Stimulated activated memory B cell treated with anti-CD40 and anti-IgM and Interleukin-4, amounts not matched to agents 10 μg/mL and 1 μg/mL and 100 μg/mL, for 72 hours (primary cell): ENCODE measurements around the gene IGSF22.
"Not testable (repeated sequence)": the region's sequence is repeated elsewhere in the genome, so short reads cannot be mapped to it uniquely, and the experiment has no call there.

ENCODE experiments used
- ATAC-seq: fragments of 150-1000 bp; cut with Tn5 transposase; 2 replicates; pipeline ENCODE4 v1.10.0; 2021
- H3K27ac Mint-ChIP-seq: one replicate; pipeline ENCODE4 v1.8.0; 2022; ENCODE audit warnings: mild to moderate bottlenecking, mixed read lengths
- H3K27me3 Mint-ChIP-seq: one replicate; pipeline ENCODE4 v1.8.0; 2022; ENCODE audit warnings: mixed read lengths
- H3K36me3 Mint-ChIP-seq: one replicate; pipeline ENCODE4 v1.8.0; 2022; ENCODE audit warnings: mixed read lengths
- H3K4me1 Mint-ChIP-seq: one replicate; pipeline ENCODE4 v1.8.0; 2022; ENCODE audit warnings: mixed read lengths
- H3K4me3 Mint-ChIP-seq: one replicate; pipeline ENCODE4 v1.8.0; 2022; ENCODE audit warnings: mild to moderate bottlenecking, moderate library complexity, mixed read lengths
- H3K9me3 Mint-ChIP-seq: one replicate; pipeline ENCODE4 v1.8.0; 2022; ENCODE audit warnings: mixed read lengths

Gene IGSF22

GRCh38 chr11:18696638-18697225 is 29.3 kb downstream of the IGSF22 start:
- no peak overlapping the region for H3K4me3 Mint-ChIP-seq
- H3K36me3 Mint-ChIP-seq = no peaks in the 10 kb centered on the region
- H3K27ac Mint-ChIP-seq = no peak overlapping the region
- peaks cover 18% of the 10 kb centered on the region for H3K27me3 Mint-ChIP-seq
- no peak for ATAC-seq
- peaks cover 21% of the 10 kb centered on the region for H3K4me1 Mint-ChIP-seq
- H3K9me3 Mint-ChIP-seq = no peaks in the 10 kb centered on the region

- peaks cover 4% of the 10 kb centered on the region for H3K4me1 Mint-ChIP-seq
- no peak for ATAC-seq
- H3K27me3 Mint-ChIP-seq = no peaks in the 10 kb centered on the region
- H3K9me3 Mint-ChIP-seq = no peaks in the 10 kb centered on the region
- H3K4me3 Mint-ChIP-seq = no peak overlapping the region
- H3K36me3 Mint-ChIP-seq = no peaks in the 10 kb centered on the region
- no peak overlapping the region for H3K27ac Mint-ChIP-seq
Observed at GRCh38 chr11:18692941-18693760, 32.8 kb downstream of the IGSF22 start.

- H3K27ac Mint-ChIP-seq, H3K27me3 Mint-ChIP-seq, H3K9me3 Mint-ChIP-seq, H3K4me3 Mint-ChIP-seq, ATAC-seq, H3K36me3 Mint-ChIP-seq, H3K4me1 Mint-ChIP-seq: not testable (repeated sequence)
Observed at GRCh38 chr11:18691467-18692140, 34.4 kb downstream of the IGSF22 start.

GRCh38 chr11:18684267-18684666 is 41.7 kb downstream of the IGSF22 start:
- Mint-ChIP-seq H3K27me3 (peaks cover 11% of the 10 kb centered on the region), H3K9me3 (no peaks in the 10 kb centered on the region), H3K36me3 (no peaks in the 10 kb centered on the region), H3K4me3 (no peak overlapping the region), H3K27ac (no peak overlapping the region), H3K4me1 (no peaks in the 10 kb centered on the region)
- no peak for ATAC-seq

- ATAC-seq = no peak
- H3K27ac Mint-ChIP-seq = no peak overlapping the region
Observed at GRCh38 chr11:18682466-18682865, 43.5 kb downstream of the IGSF22 start.

GRCh38 chr11:18681949-18682348 is 44.0 kb downstream of the IGSF22 start:
- not testable (repeated sequence) for H3K36me3 Mint-ChIP-seq, H3K27ac Mint-ChIP-seq, H3K4me3 Mint-ChIP-seq, H3K9me3 Mint-ChIP-seq, ATAC-seq, H3K4me1 Mint-ChIP-seq
- peaks cover 11% of the 10 kb centered on the region for H3K27me3 Mint-ChIP-seq

More at GRCh38 chr11:18682466-18682865, 43.5 kb downstream of the IGSF22 start:
- Mint-ChIP-seq H3K9me3 (no peaks in the 10 kb centered on the region), H3K4me1 (no peaks in the 10 kb centered on the region), H3K4me3 (no peak overlapping the region), H3K36me3 (no peaks in the 10 kb centered on the region), H3K27me3 (peaks cover 11% of the 10 kb centered on the region)

GRCh38 chr11:18677560-18677959 is 48.4 kb downstream of the IGSF22 start:
- H3K27ac Mint-ChIP-seq = no peak overlapping the region
- ATAC-seq = no peak
- no peaks in the 10 kb centered on the region for H3K27me3 Mint-ChIP-seq
- no peaks in the 10 kb centered on the region for H3K36me3 Mint-ChIP-seq
- no peak overlapping the region for H3K4me3 Mint-ChIP-seq
- H3K9me3 Mint-ChIP-seq = no peaks in the 10 kb centered on the region
- H3K4me1 Mint-ChIP-seq = no peaks in the 10 kb centered on the region

- H3K9me3 Mint-ChIP-seq = no peaks in the 10 kb centered on the region
- H3K27me3 Mint-ChIP-seq = no peaks in the 10 kb centered on the region
- no peak overlapping the region for H3K27ac Mint-ChIP-seq
- ATAC-seq = no peak
- H3K4me1 Mint-ChIP-seq = no peaks in the 10 kb centered on the region
- H3K4me3 Mint-ChIP-seq = no peak overlapping the region
- H3K36me3 Mint-ChIP-seq = no peaks in the 10 kb centered on the region
Observed at GRCh38 chr11:18676803-18677202, 49.2 kb downstream of the IGSF22 start.

- H3K27me3 Mint-ChIP-seq = peaks cover 19% of the 10 kb centered on the region
- H3K27ac Mint-ChIP-seq, H3K36me3 Mint-ChIP-seq, H3K4me1 Mint-ChIP-seq, H3K4me3 Mint-ChIP-seq, H3K9me3 Mint-ChIP-seq, ATAC-seq: not testable (repeated sequence)
Observed at GRCh38 chr11:18672209-18672608, 53.8 kb downstream of the IGSF22 start.

- Mint-ChIP-seq H3K36me3 (no peaks in the 10 kb centered on the region), H3K4me1 (peaks cover 6% of the 10 kb centered on the region), H3K27ac (no peak overlapping the region), H3K9me3 (no peaks in the 10 kb centered on the region), H3K27me3 (peaks cover 19% of the 10 kb centered on the region), H3K4me3 (no peak overlapping the region)
- ATAC-seq = no peak
Observed at GRCh38 chr11:18671246-18671645, 54.7 kb downstream of the IGSF22 start.

GRCh38 chr11:18669711-18670110 is 56.3 kb downstream of the IGSF22 start:
- no peaks in the 10 kb centered on the region for H3K9me3 Mint-ChIP-seq
- no peak for ATAC-seq
- H3K27me3 Mint-ChIP-seq = peaks cover 19% of the 10 kb centered on the region
- H3K4me3 Mint-ChIP-seq = no peak overlapping the region
- peaks cover 6% of the 10 kb centered on the region for H3K4me1 Mint-ChIP-seq
- H3K36me3 Mint-ChIP-seq = no peaks in the 10 kb centered on the region
- H3K27ac Mint-ChIP-seq = no peak overlapping the region

- Mint-ChIP-seq H3K27ac (no peak overlapping the region), H3K4me3 (no peak overlapping the region), H3K4me1 (peaks cover 6% of the 10 kb centered on the region), H3K36me3 (no peaks in the 10 kb centered on the region), H3K27me3 (peaks cover 19% of the 10 kb centered on the region), H3K9me3 (no peaks in the 10 kb centered on the region)
- no peak for ATAC-seq
Observed at GRCh38 chr11:18669219-18669596, 56.8 kb downstream of the IGSF22 start.

GRCh38 chr11:18668131-18668530 is 57.9 kb downstream of the IGSF22 start:
- Mint-ChIP-seq H3K27me3 (peaks cover 19% of the 10 kb centered on the region), H3K36me3 (no peaks in the 10 kb centered on the region), H3K27ac (no peak overlapping the region), H3K4me3 (no peak overlapping the region), H3K9me3 (no peaks in the 10 kb centered on the region), H3K4me1 (peaks cover 6% of the 10 kb centered on the region)
- ATAC-seq = no peak

GRCh38 chr11:18665353-18665872 is 60.6 kb downstream of the IGSF22 start:
- H3K4me1 Mint-ChIP-seq, H3K36me3 Mint-ChIP-seq, H3K9me3 Mint-ChIP-seq, H3K27ac Mint-ChIP-seq, ATAC-seq, H3K4me3 Mint-ChIP-seq: not testable (repeated sequence)
- peaks cover 19% of the 10 kb centered on the region for H3K27me3 Mint-ChIP-seq

GRCh38 chr11:18657673-18658072 is 68.3 kb downstream of the IGSF22 start:
- Mint-ChIP-seq H3K27me3 (peaks cover 35% of the 10 kb centered on the region), H3K9me3 (no peaks in the 10 kb centered on the region), H3K4me1 (no peaks in the 10 kb centered on the region), H3K27ac (no peak overlapping the region), H3K36me3 (no peaks in the 10 kb centered on the region), H3K4me3 (no peak overlapping the region)
- ATAC-seq = no peak
